Parathyroid adenoma (tissue), 2 donors: Measurements from ENCODE around the gene DICER1.

Source experiments
- H2AFZ ChIP-seq: fragments of 300-600 bp; sonication (generic); one replicate; pipeline ENCODE4 v1.7.0; 2017; ENCODE audit warnings: antibody characterized with exemption, mild to moderate bottlenecking
- H3K27ac ChIP-seq: fragments of 300-600 bp; sonication (generic); one replicate; pipeline ENCODE4 v1.7.0; 2017
- H3K27me3 ChIP-seq: fragments of 300-600 bp; sonication (generic); one replicate; pipeline ENCODE4 v1.7.0; 2017; ENCODE audit warnings: low read length; ENCODE audit not compliant: control insufficient read depth, insufficient read depth
- H3K36me3 ChIP-seq: fragments of 300-600 bp; sonication (generic); one replicate; pipeline ENCODE4 v1.7.0; 2017; ENCODE audit warnings: low read length; ENCODE audit not compliant: control insufficient read depth, insufficient read depth
- H3K4me1 ChIP-seq: fragments of 300-600 bp; sonication (generic); one replicate; pipeline ENCODE4 v1.7.0; 2017; ENCODE audit warnings: control low read depth
- H3K4me2 ChIP-seq: fragments of 300-600 bp; sonication (generic); one replicate; pipeline ENCODE4 v1.7.0; 2017; ENCODE audit warnings: low read length
- H3K4me3 ChIP-seq: fragments of 300-600 bp; sonication (generic); one replicate; pipeline ENCODE4 v1.7.0; 2017; ENCODE audit warnings: low read depth, low read length
- H3K79me2 ChIP-seq: fragments of 300-600 bp; sonication (generic); one replicate; pipeline ENCODE4 v1.7.0; 2017; ENCODE audit warnings: control low read depth
- H3K9ac ChIP-seq: fragments of 300-600 bp; sonication (generic); one replicate; pipeline ENCODE4 v1.7.0; 2017; ENCODE audit warnings: mild to moderate bottlenecking
- H3K9me3 ChIP-seq: fragments of 300-600 bp; sonication (generic); one replicate; pipeline ENCODE4 v1.7.0; 2017; ENCODE audit warnings: low read length; ENCODE audit not compliant: control insufficient read depth
- CTCF ChIP-seq: fragments of 300-600 bp; sonication (generic); IDR thresholded peaks from one replicate; pipeline ENCODE4 v1.7.0; 2017; ENCODE audit warnings: antibody characterized with exemption, mild to moderate bottlenecking
- donor health status: primary hyperparathyroidism.

DICER1 gene

GRCh38 chr14:95037273-95037672 is 120.1 kb downstream of the DICER1 start:
- H3K4me3 ChIP-seq = no peak overlapping the region

More at GRCh38 chr14:95037273-95037672, 120.1 kb downstream of the DICER1 start:
- H3K27ac ChIP-seq = no peak overlapping the region
- TF ChIP-seq CTCF = no peak
- no peak overlapping the region for H3K9ac ChIP-seq
- no peak overlapping the region for H2AFZ ChIP-seq
- H3K27me3 ChIP-seq = no peaks in the 10 kb centered on the region
- no peaks in the 10 kb centered on the region for H3K9me3 ChIP-seq
- H3K79me2 ChIP-seq = no peaks in the 10 kb centered on the region
- no peaks in the 10 kb centered on the region for H3K36me3 ChIP-seq
- H3K4me2 ChIP-seq = no peak overlapping the region
- H3K4me1 ChIP-seq = no peaks in the 10 kb centered on the region
